Activated T-helper 1 cell treated with anti-CD3 and anti-CD28 coated beads, Interleukin-12 subunit alpha, Interleukin-12 subunit beta, Interleukin-2, Interleukin-4 antibody, amounts not matched to agents 30 ng/mL and 10 ng/mL and 1 ng/mL, durations not matched to agents 14 hours and 24 hours and 36 hours (primary cell): ENCODE data around the gene ZNF284. TPM values are rescaled to one million over a fixed set of nuclear protein-coding genes. Genes with fewer than 3 reads are reported as not detected.

ENCODE experiments used
- DNase-seq: peaks from one replicate; pipeline ENCODE4 v3.0.0; 2021; ENCODE audit warnings: low spot score
- H3K27ac Mint-ChIP-seq: one replicate; pipeline ENCODE4 v1.8.0; 2021; ENCODE audit warnings: mild to moderate bottlenecking, mixed read lengths
- H3K27me3 Mint-ChIP-seq: one replicate; pipeline ENCODE4 v1.8.0; 2022; ENCODE audit warnings: mild to moderate bottlenecking, moderate library complexity, mixed read lengths; ENCODE audit not compliant: insufficient read depth
- H3K36me3 Mint-ChIP-seq: one replicate; pipeline ENCODE4 v1.8.0; 2021; ENCODE audit warnings: low read depth, mixed read lengths
- H3K4me1 Mint-ChIP-seq: one replicate; pipeline ENCODE4 v1.8.0; 2021; ENCODE audit warnings: low read depth, mixed read lengths
- H3K4me3 Mint-ChIP-seq: one replicate; pipeline ENCODE4 v1.8.0; 2021; ENCODE audit warnings: mild to moderate bottlenecking, moderate library complexity, mixed read lengths
- H3K9me3 Mint-ChIP-seq: one replicate; pipeline ENCODE4 v1.8.0; 2021; ENCODE audit warnings: mixed read lengths
- intact Hi-C: fragments of 100-400 bp; cut with micrococcal nuclease; formaldehyde crosslinking; loops from one replicate; pipeline ENCODE4 v1.15.1; 2024
- total RNA-seq: library from RNA; stranded (reverse); gene quantifications from 2 replicates; pipeline ENCODE4 v1.2.3, GENCODE V29; 2022

Gene ZNF284
- 1.3 and 1.4 TPM in 2 replicates for total RNA-seq

GRCh38 chr19:44071824-44072542, at the start of gene ZNF284:
Gene ZNF284 (plus strand): TSS chr19:44072159. CDS start chr19:44076390, 4,231 bp downstream.
- intact Hi-C loops = loop anchor here (1.0 kb wide), 5 partner anchors 22 to 245 kb away; partner anchors contain the start of genes ZNF222, ZNF224, ZNF225 and ZNF230
- Mint-ChIP-seq H3K27ac (peak within 1 kb of the TSS; percentile 79), H3K9me3 (peaks cover 51% of the 10 kb centered on the region), H3K4me3 (peak within 1 kb of the TSS; percentile 86), H3K36me3 (peaks cover 10% of the 10 kb centered on the region), H3K27me3 (no peaks in the 10 kb centered on the region), H3K4me1 (peaks cover 17% of the 10 kb centered on the region)
- peak; percentile 74 for DNase-seq

GRCh38 chr19:44024900-44025216, 47.1 kb upstream of the ZNF284 start:
- Mint-ChIP-seq H3K9me3 (peaks cover 55% of the 10 kb centered on the region), H3K27me3 (no peaks in the 10 kb centered on the region), H3K27ac (peak overlapping the region; percentile 85), H3K4me1 (peaks cover 18% of the 10 kb centered on the region), H3K4me3 (peak overlapping the region; percentile 96), H3K36me3 (peaks cover 29% of the 10 kb centered on the region)
- intact Hi-C loops = loop anchor here (1.0 to 10.0 kb wide), 7 partner anchors 23 to 480 kb away; partner anchors contain the start of genes ZNF155, ZNF180, ZNF224 and ZNF227
- DNase-seq = no peak

GRCh38 chr19:44025217-44025936, 46.6 kb upstream of the ZNF284 start, which contains the start of gene ZNF222:
Gene ZNF222 (plus strand): TSS chr19:44025379. CDS start chr19:44025437, 58 bp downstream.
- DNase-seq = peak; percentile 69
- Mint-ChIP-seq H3K27me3 (no peaks in the 10 kb centered on the region), H3K4me1 (peaks cover 18% of the 10 kb centered on the region), H3K4me3 (peak within 1 kb of the TSS; percentile 96), H3K27ac (peak within 1 kb of the TSS; percentile 85), H3K36me3 (peaks cover 30% of the 10 kb centered on the region), H3K9me3 (peaks cover 55% of the 10 kb centered on the region)
- intact Hi-C loops = loop anchor here (1.0 to 10.0 kb wide), 7 partner anchors 23 to 479 kb away; partner anchors contain the start of genes ZNF155, ZNF180, ZNF224 and ZNF227

GRCh38 chr19:44026622-44027021, 45.3 kb upstream of the ZNF284 start:
- Mint-ChIP-seq H3K4me3 (peak overlapping the region; percentile 35), H3K27ac (no peak overlapping the region), H3K4me1 (peaks cover 18% of the 10 kb centered on the region), H3K9me3 (peaks cover 65% of the 10 kb centered on the region), H3K36me3 (peaks cover 34% of the 10 kb centered on the region), H3K27me3 (no peaks in the 10 kb centered on the region)
- no peak for DNase-seq
- intact Hi-C loops = loop anchor here (10.0 kb wide), 1 partner anchor 478 kb away; the partner anchor contains the start of gene ZNF180

GRCh38 chr19:44032001-44032610, 39.9 kb upstream of the ZNF284 start:
- Mint-ChIP-seq H3K36me3 (peaks cover 35% of the 10 kb centered on the region), H3K27ac (no peak overlapping the region), H3K27me3 (no peaks in the 10 kb centered on the region), H3K4me1 (no peaks in the 10 kb centered on the region), H3K4me3 (no peak overlapping the region), H3K9me3 (peaks cover 78% of the 10 kb centered on the region)
- DNase-seq = no peak
- intact Hi-C loops = no loop called here

- Mint-ChIP-seq H3K4me1 (no peaks in the 10 kb centered on the region), H3K36me3 (no peaks in the 10 kb centered on the region), H3K27me3 (no peaks in the 10 kb centered on the region), H3K9me3 (peaks cover 49% of the 10 kb centered on the region), H3K4me3 (no peak overlapping the region), H3K27ac (no peak overlapping the region)
- DNase-seq = no peak
- intact Hi-C loops = no loop called here
Observed at GRCh38 chr19:44042147-44042546, 29.8 kb upstream of the ZNF284 start.

GRCh38 chr19:44050740-44051649, 21.0 kb upstream of the ZNF284 start:
- Mint-ChIP-seq H3K4me1 (peaks cover 8% of the 10 kb centered on the region), H3K36me3 (no peaks in the 10 kb centered on the region), H3K27me3 (peaks cover 2% of the 10 kb centered on the region), H3K4me3 (peak overlapping the region; percentile 78), H3K9me3 (peaks cover 68% of the 10 kb centered on the region), H3K27ac (no peak overlapping the region)
- intact Hi-C loops = no loop called here
- no peak for DNase-seq

- Mint-ChIP-seq H3K27ac (no peak within 1 kb of the TSS), H3K27me3 (peaks cover 2% of the 10 kb centered on the region), H3K4me3 (peak within 1 kb of the TSS; percentile 78), H3K36me3 (no peaks in the 10 kb centered on the region), H3K9me3 (peaks cover 68% of the 10 kb centered on the region), H3K4me1 (peaks cover 8% of the 10 kb centered on the region)
- intact Hi-C loops = no loop called here
- DNase-seq = no peak
Observed at GRCh38 chr19:44051650-44052402, 20.1 kb upstream of the ZNF284 start, which contains the start of gene ZNF223. Gene ZNF223 (plus strand): TSS chr19:44052036. CDS start chr19:44055177, 3,141 bp downstream.

GRCh38 chr19:44055870-44056269, 16.1 kb upstream of the ZNF284 start:
- H3K27me3 Mint-ChIP-seq = no peaks in the 10 kb centered on the region
- no peak overlapping the region for H3K27ac Mint-ChIP-seq
- peaks cover 66% of the 10 kb centered on the region for H3K9me3 Mint-ChIP-seq
- H3K4me3 Mint-ChIP-seq = no peak overlapping the region
- peaks cover 8% of the 10 kb centered on the region for H3K4me1 Mint-ChIP-seq
- intact Hi-C loops = no loop called here
- no peaks in the 10 kb centered on the region for H3K36me3 Mint-ChIP-seq
- no peak for DNase-seq

- Mint-ChIP-seq H3K27me3 (no peaks in the 10 kb centered on the region), H3K36me3 (no peaks in the 10 kb centered on the region), H3K4me3 (no peak overlapping the region), H3K27ac (no peak overlapping the region), H3K4me1 (no peaks in the 10 kb centered on the region), H3K9me3 (peaks cover 67% of the 10 kb centered on the region)
- intact Hi-C loops = no loop called here
- no peak for DNase-seq
Observed at GRCh38 chr19:44059229-44059628, 12.7 kb upstream of the ZNF284 start.

GRCh38 chr19:44061038-44061437, 10.9 kb upstream of the ZNF284 start:
- intact Hi-C loops = no loop called here
- DNase-seq = no peak
- H3K27ac Mint-ChIP-seq = no peak overlapping the region
- H3K36me3 Mint-ChIP-seq = peaks cover 2% of the 10 kb centered on the region
- H3K9me3 Mint-ChIP-seq = peaks cover 61% of the 10 kb centered on the region
- H3K27me3 Mint-ChIP-seq = no peaks in the 10 kb centered on the region
- H3K4me3 Mint-ChIP-seq = no peak overlapping the region
- no peaks in the 10 kb centered on the region for H3K4me1 Mint-ChIP-seq
